ENCODE results near the gene SLC39A1.
"Not testable (repeated sequence)": the region's sequence is repeated elsewhere in the genome, so short reads cannot be mapped to it uniquely, and the experiment has no call there.

Gene SLC39A1

GRCh38 chr1:153928245-153928644 lies 35.1 kb downstream of the SLC39A1 start:
- DNase-seq = no peak

DNA sequence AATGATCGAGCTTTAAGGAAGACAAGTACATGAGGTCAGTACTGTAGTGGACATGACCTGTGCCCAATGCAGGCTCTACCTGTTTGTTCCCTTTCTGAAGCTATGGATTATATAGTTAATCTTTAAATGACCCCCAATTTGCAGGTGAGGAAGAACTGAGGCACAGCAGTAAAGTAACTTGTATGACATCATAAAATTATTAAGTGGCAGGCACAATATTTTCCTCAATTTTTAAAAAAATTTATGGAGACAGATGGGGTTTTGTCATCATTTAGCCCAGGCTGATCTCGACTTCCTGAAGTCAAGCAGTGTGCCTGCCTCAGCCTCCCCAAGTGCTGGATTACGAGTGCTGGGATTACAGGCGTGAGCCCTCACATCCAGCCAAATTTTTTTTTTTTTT lies 36.9 kb downstream of the SLC39A1 start:
- no peak for DNase-seq

DNA sequence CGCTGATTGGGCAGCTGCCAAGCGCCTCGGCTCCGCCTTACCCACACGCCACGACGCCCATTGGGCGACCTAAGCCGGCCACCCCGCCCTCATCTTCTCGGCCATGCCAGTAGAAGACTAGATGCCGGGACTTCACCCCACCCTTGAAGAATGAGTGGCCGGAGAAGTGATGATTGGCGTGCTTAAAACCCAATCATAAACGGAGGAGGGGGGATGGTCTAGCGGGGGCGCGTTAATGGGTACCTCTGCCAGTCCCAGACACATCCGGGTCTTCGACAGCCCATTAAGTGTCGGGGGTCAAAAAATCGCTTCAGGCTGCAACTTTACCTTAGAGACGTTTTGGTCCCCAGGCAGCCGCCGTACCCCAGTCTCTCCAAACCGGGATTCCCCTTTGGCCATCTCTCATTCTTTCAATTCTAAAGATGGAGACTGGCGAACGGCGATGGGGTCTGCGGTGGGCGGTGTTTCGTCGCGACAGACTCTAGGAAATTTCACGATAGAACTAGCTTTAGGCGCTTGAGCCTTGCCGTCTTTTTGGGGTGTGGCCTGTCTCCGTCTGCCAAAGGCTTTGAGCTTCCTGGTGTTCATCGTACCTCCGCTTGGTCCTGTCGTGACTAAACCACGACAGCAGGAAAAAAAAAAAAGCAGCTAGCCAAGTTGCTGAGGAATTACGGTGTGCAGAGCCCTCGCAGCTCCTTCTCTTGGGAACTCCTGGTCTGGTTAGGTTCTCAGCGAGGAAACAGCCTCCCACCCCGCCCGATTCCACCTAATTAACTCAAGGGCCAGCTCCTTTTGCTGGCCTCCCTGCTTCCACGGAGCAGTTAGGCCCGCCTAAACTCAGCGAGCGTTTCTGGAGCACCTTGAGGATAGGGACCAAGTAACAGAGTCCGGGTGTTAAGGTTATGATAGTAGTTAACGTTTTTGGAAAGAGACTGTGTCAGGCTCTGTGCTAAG lies 40.1 kb downstream of the SLC39A1 start, which contains the start of gene GATAD2B:
GATAD2B (minus strand) TSS at position 1 of the 954 bp plus-strand sequence. CDS start 94,625 bp downstream, outside the sequence.
- peak; percentile 100 for DNase-seq

- DNase-seq = peak; percentile 84
Observed at GRCh38 chr1:153922076-153922971, 41.0 kb downstream of the SLC39A1 start.

GRCh38 chr1:153921803-153922075 lies 41.6 kb downstream of the SLC39A1 start:
- DNase-seq = peak; percentile 19

- DNase-seq = no peak
Observed at GRCh38 chr1:153921080-153921802, 42.1 kb downstream of the SLC39A1 start.

- peak; percentile 64 for DNase-seq
Observed at GRCh38 chr1:153919876-153920852, 43.2 kb downstream of the SLC39A1 start.

GRCh38 chr1:153916297-153916696 lies 47.0 kb downstream of the SLC39A1 start:
- no peak for DNase-seq

DNA sequence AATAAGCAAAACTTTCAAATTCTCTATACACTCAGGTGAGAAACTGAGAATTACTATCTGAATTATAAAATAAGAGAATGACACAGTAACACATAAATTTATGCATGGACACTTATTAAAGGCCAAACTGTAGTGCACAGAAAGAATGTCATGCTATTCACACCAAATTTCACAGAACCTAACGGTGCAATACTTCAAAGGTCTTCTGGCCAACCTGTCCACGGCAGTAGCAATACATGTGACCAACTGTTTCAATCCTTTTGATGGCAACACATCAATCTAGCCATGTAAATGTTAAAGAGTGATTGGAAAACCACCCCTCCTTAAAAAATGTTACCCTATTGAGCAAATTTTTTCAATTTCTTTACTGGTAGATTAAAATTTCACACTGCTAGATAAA lies 51.0 kb downstream of the SLC39A1 start:
- DNase-seq = no peak

DNA sequence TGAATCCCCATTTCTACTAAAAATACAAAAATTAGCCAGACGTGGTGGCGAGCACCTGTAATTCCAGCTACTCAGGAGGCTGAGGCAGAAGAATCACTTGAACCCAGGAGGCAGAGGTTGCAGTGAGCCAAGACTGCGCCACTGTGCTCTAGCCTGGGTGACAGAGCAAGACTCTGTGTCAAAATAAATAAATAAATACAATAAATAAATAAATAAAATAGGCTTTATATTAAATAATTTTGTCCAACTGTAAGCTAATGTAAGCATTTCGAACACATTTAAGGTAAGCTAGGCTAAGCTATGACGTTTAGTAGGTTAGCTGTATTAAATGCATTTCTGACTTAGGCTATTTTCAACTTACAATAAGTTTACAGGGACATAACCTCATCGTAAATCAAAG lies 52.8 kb downstream of the SLC39A1 start:
- not testable (repeated sequence) for DNase-seq

Data from activated CD4-positive, alpha-beta T cell treated with anti-CD3 and anti-CD28 coated beads, Interleukin-2, Interleukin-6, amounts not matched to agents 100 ng/mL and 50 ng/mL, durations not matched to agents 16 hours and 8 hours (primary cell).